IMR-90 (cell line): ENCODE results near the gene TVP23C. TPM values are rescaled to one million over a fixed set of nuclear protein-coding genes. Genes with fewer than 3 reads are reported as not detected.

Source experiments
- ATAC-seq: fragments of 200-7000 bp; cut with Tn5 transposase; 2 replicates; pipeline ENCODE4 v1.9.1; 2020; ENCODE audit warnings: low read depth, mild to moderate bottlenecking, moderate library complexity
- BruUV-seq: library from RNA; stranded (reverse); fragments of 400-500 nt; replicated peaks from 2 replicates; lab custom pipeline; 2021; lab: Mats Ljungman, UMichigan
- CTCF ChIA-PET: fragments of 300-600 bp; formaldehyde crosslinking; extraction: SDS; loops from one replicate; lab custom pipeline; 2021; ENCODE audit warnings: antibody characterized with exemption; lab: Yijun Ruan, JAX
- POLR2A ChIA-PET: fragments of 300-600 bp; sonication (Branson Sonifier 250); formaldehyde crosslinking; loops from one replicate; lab custom pipeline; 2022; ENCODE audit warnings: antibody characterized with exemption; ENCODE audit not compliant: unreplicated experiment; lab: Charles Lee
- DNase-seq: peaks from one replicate; pipeline ENCODE4 v3.0.0; 2013
- H2AFZ ChIP-seq: replicated peaks from 2 replicates; pipeline ENCODE3; 2013; ENCODE audit warnings: low read length, mild to moderate bottlenecking; ENCODE audit not compliant: poor library complexity
- H2AK5ac ChIP-seq: 2 replicates; pipeline ENCODE4 v1.6.1; 2013; ENCODE audit warnings: low read depth, low read length, inconsistent platforms
- H2AK9ac ChIP-seq: replicated peaks from 2 replicates; pipeline ENCODE3; 2013; ENCODE audit warnings: mild to moderate bottlenecking, low read depth, low read length, moderate library complexity; ENCODE audit not compliant: poor library complexity
- H2BK120ac ChIP-seq: 2 replicates; pipeline ENCODE4 v1.6.1; 2013; ENCODE audit warnings: low read depth, low read length, inconsistent platforms
- H2BK15ac ChIP-seq: 3 replicates; pipeline ENCODE4 v1.6.1; 2013; ENCODE audit warnings: low read depth, low read length, inconsistent platforms
- H2BK20ac ChIP-seq: 2 replicates; pipeline ENCODE4 v1.6.1; 2013; ENCODE audit warnings: low read depth, mild to moderate bottlenecking, inconsistent platforms, low read length, moderate library complexity
- H2BK5ac ChIP-seq: 2 replicates; pipeline ENCODE4 v1.6.1; 2013; ENCODE audit warnings: mild to moderate bottlenecking, low read depth, low read length, inconsistent platforms; ENCODE audit not compliant: poor library complexity, severe bottlenecking
- H3K14ac ChIP-seq: replicated peaks from 2 replicates; pipeline ENCODE4 v1.6.1; 2013; ENCODE audit warnings: low read depth, low read length, inconsistent platforms
- H3K18ac ChIP-seq: 2 replicates; pipeline ENCODE4 v1.6.1; 2013; ENCODE audit warnings: low read depth, low read length, control low read depth
- H3K23ac ChIP-seq: 2 replicates; pipeline ENCODE4 v1.6.1; 2013; ENCODE audit warnings: low read depth, low read length, inconsistent platforms
- H3K27ac ChIP-seq: 2 replicates; pipeline ENCODE4 v1.5.1; 2013; ENCODE audit warnings: mild to moderate bottlenecking, control low read depth, low read length; ENCODE audit not compliant: insufficient read depth
- H3K27me3 ChIP-seq: 2 replicates; pipeline ENCODE4 v1.6.1; 2013; ENCODE audit warnings: low read length; ENCODE audit not compliant: control insufficient read depth, insufficient read depth
- H3K36me3 ChIP-seq: 2 replicates; pipeline ENCODE4 v1.6.1; 2013; ENCODE audit warnings: low read length, mixed read lengths; ENCODE audit not compliant: control insufficient read depth, insufficient read depth
- H3K4ac ChIP-seq: 2 replicates; pipeline ENCODE4 v1.6.1; 2013; ENCODE audit warnings: low read depth, low read length, inconsistent platforms
- H3K4me1 ChIP-seq: 2 replicates; pipeline ENCODE4 v1.6.1; 2013; ENCODE audit warnings: low read length, mixed read lengths; ENCODE audit not compliant: control insufficient read depth, insufficient read depth
- H3K4me2 ChIP-seq: 2 replicates; pipeline ENCODE4 v1.6.1; 2013; ENCODE audit warnings: low read depth, mild to moderate bottlenecking, control low read depth, low read length, moderate library complexity
- H3K4me3 ChIP-seq: 2 replicates; pipeline ENCODE4 v1.5.1; 2013; ENCODE audit warnings: low read depth, mild to moderate bottlenecking, control low read depth, low read length, moderate library complexity; ENCODE audit not compliant: insufficient read depth
- H3K56ac ChIP-seq: 2 replicates; pipeline ENCODE4 v1.6.1; 2013; ENCODE audit warnings: low read length, inconsistent platforms; ENCODE audit not compliant: insufficient read depth; ENCODE audit errors: extremely low read depth
- H3K79me1 ChIP-seq, 2 experiments: 2 replicates each; pipeline ENCODE4 v1.6.1; 2013; ENCODE audit warnings: low read length in 2 of 2, inconsistent platforms in 1 of 2, low read depth in 1 of 2
- H3K9ac ChIP-seq: 2 replicates; pipeline ENCODE4 v1.6.1; 2013; ENCODE audit warnings: low read depth, low read length, control low read depth
- H3K9me1 ChIP-seq: 2 replicates; pipeline ENCODE4 v1.6.1; 2013; ENCODE audit warnings: low read length, inconsistent platforms; ENCODE audit not compliant: insufficient read depth
- H3K9me3 ChIP-seq: 2 replicates; pipeline ENCODE4 v1.6.1; 2013; ENCODE audit warnings: low read length; ENCODE audit not compliant: control insufficient read depth, insufficient read depth
- H4K20me1 ChIP-seq: 2 replicates; pipeline ENCODE4 v1.6.1; 2013; ENCODE audit warnings: low read length, inconsistent platforms; ENCODE audit not compliant: insufficient read depth
- H4K5ac ChIP-seq: 2 replicates; pipeline ENCODE4 v1.6.1; 2013; ENCODE audit warnings: mild to moderate bottlenecking, low read depth, low read length, control low read depth
- H4K8ac ChIP-seq, 2 experiments: 2 replicates each; pipeline ENCODE4 v1.6.1; 2013; ENCODE audit warnings: low read depth in 2 of 2, low read length in 2 of 2, control low read depth in 1 of 2, inconsistent platforms in 1 of 2
- H4K91ac ChIP-seq: 2 replicates; pipeline ENCODE4 v1.6.1; 2013; ENCODE audit warnings: low read depth, low read length, inconsistent platforms; ENCODE audit not compliant: insufficient read depth
- BHLHE40 ChIP-seq: fragments of 150-350 bp; IDR thresholded peaks from 2 replicates; pipeline ENCODE4 v1.6.1; 2016; ENCODE audit warnings: mild to moderate bottlenecking, low read depth, low read length
- CHD1 ChIP-seq: IDR thresholded peaks from 2 replicates; pipeline ENCODE4 v1.6.1; 2012; ENCODE audit warnings: low read depth, low read length, improper control_type of control experiment
- FOS ChIP-seq: fragments of 150-350 bp; IDR thresholded peaks from 2 replicates; pipeline ENCODE4 v1.6.1; 2016; ENCODE audit warnings: low read depth, low read length
- MAFK ChIP-seq: IDR thresholded peaks from 2 replicates; pipeline ENCODE4 v1.6.1; 2012; ENCODE audit warnings: low read depth, low read length, improper control_type of control experiment
- MAZ ChIP-seq: IDR thresholded peaks from 2 replicates; pipeline ENCODE4 v1.6.1; 2012; ENCODE audit warnings: low read depth, mild to moderate bottlenecking, low read length, improper control_type of control experiment, moderate library complexity, borderline replicate concordance
- NFE2L2 ChIP-seq: fragments of 150-350 bp; IDR thresholded peaks from 2 replicates; pipeline ENCODE4 v1.6.1; 2016; ENCODE audit warnings: low read depth, mild to moderate bottlenecking, low read length
- RCOR1 ChIP-seq: IDR thresholded peaks from 2 replicates; pipeline ENCODE4 v1.6.1; 2012; ENCODE audit warnings: mild to moderate bottlenecking, low read length, improper control_type of control experiment; ENCODE audit not compliant: insufficient replicate concordance
- SMC3 ChIP-seq: fragments of 150-350 bp; IDR thresholded peaks from 2 replicates; pipeline ENCODE4 v1.6.1; 2016; ENCODE audit warnings: low read depth, mild to moderate bottlenecking, antibody characterized with exemption, low read length, moderate library complexity
- USF2 ChIP-seq: fragments of 150-350 bp; IDR thresholded peaks from 2 replicates; pipeline ENCODE4 v1.6.1; 2017; ENCODE audit warnings: mild to moderate bottlenecking, antibody characterized with exemption, low read length, low read depth
- WGBS, 2 experiments: methylation state at CpG; one replicate each; pipeline versions ENCODE4 v1.1.5 to v1.1.7; 2013; ENCODE audit warnings: missing lambda C conversion rate in 2 of 2; ENCODE audit not compliant: insufficient read length in 1 of 2; ENCODE audit errors: extremely low coverage in 2 of 2; 5-methylcytosine and 5-hydroxymethylcytosine counted together
- dilution Hi-C: fragments of 300-500 bp; cut with HindIII; formaldehyde crosslinking; loops from one replicate; pipeline ENCODE4 v1.14.3; 2018; ENCODE audit warnings: low sequenced_read_pairs; ENCODE audit not compliant: unreplicated experiment
- in situ Hi-C: fragments of 300-500 bp; cut with MboI; formaldehyde crosslinking; loops from 3 replicates; pipeline ENCODE4 v1.14.3; 2019; ENCODE audit warnings: low sequenced_read_pairs, inconsistent platforms, mixed read lengths
- intact Hi-C: fragments of 100-400 bp; cut with micrococcal nuclease; formaldehyde crosslinking; loops from 2 replicates; pipeline ENCODE4 v1.10.0; 2022
- polyA plus RNA-seq, 3 experiments: library from polyadenylated mRNA; depleted of rRNA; stranded (reverse); fragments of >200 nt; gene quantifications; 2 replicates each; pipeline ENCODE4 v1.2.3, GENCODE V29; 2012; ENCODE audit warnings: low replicate concordance in 1 of 3
- total RNA-seq: library from RNA; depleted of rRNA; stranded (reverse); fragments of >200 nt; gene quantifications from 2 replicates; pipeline ENCODE4 v1.2.3, GENCODE V29; 2012
- TF ChIP-seq, protein P1 (sequence below): conservative IDR thresholded peaks from 2 replicates; pipeline ENCODE4 v1.5.1; 2012; ENCODE audit warnings: mild to moderate bottlenecking, low read depth, low read length, improper control_type of control experiment
- TF ChIP-seq, protein P2 (sequence below): fragments of 150-350 bp; IDR thresholded peaks from 2 replicates; pipeline ENCODE4 v1.6.1; 2016; ENCODE audit warnings: low read depth, mild to moderate bottlenecking, low read length, moderate library complexity, borderline replicate concordance

TVP23C gene
- total and polyA plus RNA-seq, 2 of the 4 experiments (the other 2 are of a cell fraction): 7.5 to 12.0 TPM

- H3K9me3 ChIP-seq: no peaks in the 10 kb centered on the region
- ChIA-PET POLR2A (no interaction called here), CTCF (no interaction called here)
- no peaks in the 10 kb centered on the region for H3K79me1 ChIP-seq
- no peaks in the 10 kb centered on the region for H3K36me3 ChIP-seq
- in situ Hi-C loops: no loop called here
- H3K9ac ChIP-seq: no peak overlapping the region
- no peak overlapping the region for H3K4me2 ChIP-seq
- H2BK5ac ChIP-seq: no peak overlapping the region
- no peak overlapping the region for H2BK15ac ChIP-seq
- no TSS peak for BruUV-seq
- no peak overlapping the region for H3K56ac ChIP-seq
- intact Hi-C loops: no loop called here
- DNase-seq: no peak
- no peaks in the 10 kb centered on the region for H3K27me3 ChIP-seq
- H3K23ac ChIP-seq: no peak overlapping the region
- TF ChIP-seq NFE2L2 (no peak), RCOR1 (no peak), MAFK (no peak), BHLHE40 (no peak), SMC3 (no peak), USF2 (no peak), FOS (no peak), CHD1 (no peak), MAZ (no peak)
- TF ChIP-seq, protein P1, sequence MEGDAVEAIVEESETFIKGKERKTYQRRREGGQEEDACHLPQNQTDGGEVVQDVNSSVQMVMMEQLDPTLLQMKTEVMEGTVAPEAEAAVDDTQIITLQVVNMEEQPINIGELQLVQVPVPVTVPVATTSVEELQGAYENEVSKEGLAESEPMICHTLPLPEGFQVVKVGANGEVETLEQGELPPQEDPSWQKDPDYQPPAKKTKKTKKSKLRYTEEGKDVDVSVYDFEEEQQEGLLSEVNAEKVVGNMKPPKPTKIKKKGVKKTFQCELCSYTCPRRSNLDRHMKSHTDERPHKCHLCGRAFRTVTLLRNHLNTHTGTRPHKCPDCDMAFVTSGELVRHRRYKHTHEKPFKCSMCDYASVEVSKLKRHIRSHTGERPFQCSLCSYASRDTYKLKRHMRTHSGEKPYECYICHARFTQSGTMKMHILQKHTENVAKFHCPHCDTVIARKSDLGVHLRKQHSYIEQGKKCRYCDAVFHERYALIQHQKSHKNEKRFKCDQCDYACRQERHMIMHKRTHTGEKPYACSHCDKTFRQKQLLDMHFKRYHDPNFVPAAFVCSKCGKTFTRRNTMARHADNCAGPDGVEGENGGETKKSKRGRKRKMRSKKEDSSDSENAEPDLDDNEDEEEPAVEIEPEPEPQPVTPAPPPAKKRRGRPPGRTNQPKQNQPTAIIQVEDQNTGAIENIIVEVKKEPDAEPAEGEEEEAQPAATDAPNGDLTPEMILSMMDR: no peak
- TF ChIP-seq, protein P2, sequence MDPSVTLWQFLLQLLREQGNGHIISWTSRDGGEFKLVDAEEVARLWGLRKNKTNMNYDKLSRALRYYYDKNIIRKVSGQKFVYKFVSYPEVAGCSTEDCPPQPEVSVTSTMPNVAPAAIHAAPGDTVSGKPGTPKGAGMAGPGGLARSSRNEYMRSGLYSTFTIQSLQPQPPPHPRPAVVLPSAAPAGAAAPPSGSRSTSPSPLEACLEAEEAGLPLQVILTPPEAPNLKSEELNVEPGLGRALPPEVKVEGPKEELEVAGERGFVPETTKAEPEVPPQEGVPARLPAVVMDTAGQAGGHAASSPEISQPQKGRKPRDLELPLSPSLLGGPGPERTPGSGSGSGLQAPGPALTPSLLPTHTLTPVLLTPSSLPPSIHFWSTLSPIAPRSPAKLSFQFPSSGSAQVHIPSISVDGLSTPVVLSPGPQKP: no peak
- H3K4ac ChIP-seq: no peak overlapping the region
- H2AFZ ChIP-seq: no peak overlapping the region
- H4K5ac ChIP-seq: no peak overlapping the region
- no peak overlapping the region for H4K8ac ChIP-seq
- H4K91ac ChIP-seq: no peak overlapping the region
- peaks cover 5% of the 10 kb centered on the region for H3K4me1 ChIP-seq
- H2BK20ac ChIP-seq: no peak overlapping the region
- dilution Hi-C loops: no loop called here
- no peak overlapping the region for H3K27ac ChIP-seq
- H2BK120ac ChIP-seq: no peak overlapping the region
- 100% methylated on average over 2 of the region's 6 CpGs; no CpG with 5 or more reads in 1 of the 2 experiments for WGBS, 2 experiments
- peaks cover 6% of the 10 kb centered on the region; the same call in 1 of the 2 replicates for H3K9me1 ChIP-seq
- H3K4me3 ChIP-seq: no peak overlapping the region
- no peak overlapping the region for H3K14ac ChIP-seq
- no peak overlapping the region for H2AK9ac ChIP-seq
- H4K20me1 ChIP-seq: no peaks in the 10 kb centered on the region
- no peak overlapping the region for H2AK5ac ChIP-seq
- no peak overlapping the region for H3K18ac ChIP-seq
- no peak for ATAC-seq
Measured at GRCh38 chr17:15482476-15482875, 80.8 kb downstream of the TVP23C start.
